ENCODE data around the gene CYP11A1. TPM values are rescaled to one million over a fixed set of nuclear protein-coding genes. Genes with fewer than 3 reads are reported as not detected.

Gene CYP11A1
- total RNA-seq, 3 donors from 2014 or later: 0.52 to 0.82 (median 0.60) TPM

GRCh38 chr15:74320352-74321247 is 46.8 kb downstream of the CYP11A1 start:
- Histone ChIP-seq H3K4me3 (no peak overlapping the region), H3K9me3 (no peaks in the 10 kb centered on the region), H3K4me1 (ENCODE audit: low read depth) (no peaks in the 10 kb centered on the region), H3K36me3 (ENCODE audit: low read depth) (no peaks in the 10 kb centered on the region)
- intact Hi-C loops (cut with DNase I, micrococcal nuclease): loop anchor here in 1 of 2 donors (2.0 kb wide), 1 partner anchor 194 kb away; no protein-coding TSS in a partner anchor
- ATAC-seq: peak; percentile 24
- TF ChIP-seq, protein P1, sequence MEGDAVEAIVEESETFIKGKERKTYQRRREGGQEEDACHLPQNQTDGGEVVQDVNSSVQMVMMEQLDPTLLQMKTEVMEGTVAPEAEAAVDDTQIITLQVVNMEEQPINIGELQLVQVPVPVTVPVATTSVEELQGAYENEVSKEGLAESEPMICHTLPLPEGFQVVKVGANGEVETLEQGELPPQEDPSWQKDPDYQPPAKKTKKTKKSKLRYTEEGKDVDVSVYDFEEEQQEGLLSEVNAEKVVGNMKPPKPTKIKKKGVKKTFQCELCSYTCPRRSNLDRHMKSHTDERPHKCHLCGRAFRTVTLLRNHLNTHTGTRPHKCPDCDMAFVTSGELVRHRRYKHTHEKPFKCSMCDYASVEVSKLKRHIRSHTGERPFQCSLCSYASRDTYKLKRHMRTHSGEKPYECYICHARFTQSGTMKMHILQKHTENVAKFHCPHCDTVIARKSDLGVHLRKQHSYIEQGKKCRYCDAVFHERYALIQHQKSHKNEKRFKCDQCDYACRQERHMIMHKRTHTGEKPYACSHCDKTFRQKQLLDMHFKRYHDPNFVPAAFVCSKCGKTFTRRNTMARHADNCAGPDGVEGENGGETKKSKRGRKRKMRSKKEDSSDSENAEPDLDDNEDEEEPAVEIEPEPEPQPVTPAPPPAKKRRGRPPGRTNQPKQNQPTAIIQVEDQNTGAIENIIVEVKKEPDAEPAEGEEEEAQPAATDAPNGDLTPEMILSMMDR (IDR thresholded peaks at IDR 0.05): no peak
- peak in 2 of 3 donors; percentile 42 to 65 for DNase-seq

- DNase-seq (no peak), ATAC-seq (no peak)
- TF ChIP-seq, protein P1 (IDR thresholded peaks at IDR 0.05): no peak
- H3K4me3 ChIP-seq: no peak overlapping the region
- no peaks in the 10 kb centered on the region for H3K4me1 ChIP-seq (ENCODE audit: low read depth)
- no peaks in the 10 kb centered on the region for H3K36me3 ChIP-seq (ENCODE audit: low read depth)
- no peaks in the 10 kb centered on the region for H3K9me3 ChIP-seq
- intact Hi-C loops (cut with DNase I, micrococcal nuclease): loop anchor here (2.0 to 10.0 kb wide), 3 partner anchors 193 to 355 kb away; no protein-coding TSS in a partner anchor
These were observed 47.7 kb downstream of the CYP11A1 start for GRCh38 chr15:74319596-74320351.

DNA sequence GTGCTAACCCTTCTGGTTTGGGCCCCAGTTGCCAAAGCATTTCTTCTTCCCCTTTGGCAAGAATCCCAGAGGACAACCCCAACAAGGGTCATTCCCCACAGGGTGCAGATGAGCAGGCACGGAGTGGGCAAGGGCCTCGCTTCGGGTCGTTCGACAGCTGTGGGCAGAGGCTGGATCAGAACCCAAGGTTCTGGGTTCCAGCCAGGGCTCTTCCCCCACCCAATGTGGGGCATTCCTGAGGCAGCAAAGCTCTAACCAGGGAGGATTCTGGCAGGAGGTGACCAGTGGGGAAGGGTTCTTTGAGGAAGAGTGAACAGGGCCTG is 48.3 kb downstream of the CYP11A1 start:
- intact Hi-C loops (cut with DNase I, micrococcal nuclease): loop anchor here in 1 of 2 donors (10.0 kb wide), 2 partner anchors 194 to 354 kb away; no protein-coding TSS in a partner anchor
- no peaks in the 10 kb centered on the region for H3K9me3 ChIP-seq
- ATAC-seq: no peak
- TF ChIP-seq, protein P1 (IDR thresholded peaks at IDR 0.05): no peak
- no peak for DNase-seq
- H3K4me3 ChIP-seq: no peak overlapping the region
- H3K36me3 ChIP-seq (ENCODE audit: low read depth): no peaks in the 10 kb centered on the region
- no peaks in the 10 kb centered on the region for H3K4me1 ChIP-seq (ENCODE audit: low read depth)

DNA sequence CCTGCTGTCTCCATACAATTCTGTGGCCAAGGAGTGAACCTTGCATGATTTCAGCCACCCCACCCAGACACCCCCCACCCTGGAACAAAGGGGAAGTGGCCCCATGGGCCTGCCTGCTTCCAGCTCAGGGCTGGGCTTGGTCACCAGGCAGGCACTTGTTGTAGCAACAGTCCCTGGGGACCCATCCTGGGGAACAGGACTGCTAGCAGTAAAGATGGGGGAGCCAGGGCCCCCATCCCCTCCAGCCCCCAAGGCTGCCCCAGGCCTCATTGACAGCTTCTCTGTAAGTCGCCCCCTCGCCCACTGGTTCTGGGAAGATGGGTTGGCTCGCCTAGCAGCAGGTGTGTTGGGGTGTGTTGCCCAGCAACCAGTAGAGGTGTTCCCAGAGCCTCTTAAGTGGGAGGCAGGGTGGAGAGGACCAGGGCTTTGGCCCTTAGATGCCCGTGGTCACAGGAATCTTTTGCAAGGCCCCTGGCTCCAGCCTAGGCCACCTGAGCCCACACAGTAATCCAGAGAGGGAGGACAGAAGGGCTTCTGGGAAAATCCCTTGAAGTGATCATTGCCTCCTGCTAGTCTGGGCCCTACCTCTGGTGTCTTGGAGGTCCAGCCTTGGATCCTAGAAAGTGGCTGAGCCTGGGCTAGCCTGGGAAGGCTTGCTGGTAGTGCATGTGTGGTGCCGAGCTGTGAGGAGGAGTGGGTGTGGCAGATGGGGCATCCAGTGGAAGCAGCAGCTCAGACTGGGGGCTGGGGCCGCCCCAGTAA is 48.9 kb downstream of the CYP11A1 start:
- Histone ChIP-seq H3K4me1 (ENCODE audit: low read depth) (no peaks in the 10 kb centered on the region), H3K36me3 (ENCODE audit: low read depth) (no peaks in the 10 kb centered on the region), H3K9me3 (no peaks in the 10 kb centered on the region), H3K4me3 (no peak overlapping the region)
- DNase-seq: no peak
- TF ChIP-seq, protein P1 (IDR thresholded peaks at IDR 0.05): no peak
- no peak for ATAC-seq
- intact Hi-C loops (cut with DNase I, micrococcal nuclease): loop anchor here in 1 of 2 donors (10.0 kb wide), 2 partner anchors 194 to 354 kb away; no protein-coding TSS in a partner anchor

GRCh38 chr15:74317820-74318375 is 49.5 kb downstream of the CYP11A1 start:
- H3K36me3 ChIP-seq (ENCODE audit: low read depth): no peaks in the 10 kb centered on the region
- TF ChIP-seq, protein P1 (IDR thresholded peaks at IDR 0.05): no peak
- no peaks in the 10 kb centered on the region for H3K9me3 ChIP-seq
- H3K4me1 ChIP-seq (ENCODE audit: low read depth): no peaks in the 10 kb centered on the region
- peak; percentile 18 for ATAC-seq
- intact Hi-C loops (cut with DNase I, micrococcal nuclease): loop anchor here in 1 of 2 donors (10.0 kb wide), 2 partner anchors 193 to 353 kb away; no protein-coding TSS in a partner anchor
- H3K4me3 ChIP-seq: no peak overlapping the region
- peak; percentile 48 to 70 (median 49) for DNase-seq

Measured in mucosa of descending colon (tissue), 3 donors.